Spleen (tissue), 7 donors: ENCODE data around the gene ZNF467.

Experiments
- POLR2A ChIP-seq, 3 donors: fragments of 450-650 bp; IDR thresholded peaks; one replicate each; pipeline ENCODE4 v1.5.1; 2017; ENCODE audit warnings: antibody characterized with exemption in 3 of 3, mild to moderate bottlenecking in 1 of 3
- POLR2AphosphoS5 ChIP-seq, 3 donors: sonication (generic); formaldehyde crosslinking; IDR thresholded peaks; one replicate each; pipeline ENCODE4 v1.5.1; 2017; ENCODE audit warnings: antibody characterized with exemption in 3 of 3
- TF ChIP-seq, protein P1 (sequence below), 11 experiments: fragments of 200-600 bp in 7 of 11; fragments of 450-650 bp in 4 of 11; sonication (generic) in 4 of 11; IDR thresholded peaks in 8 of 11; conservative IDR thresholded peaks in 3 of 11; 1 replicate in 7 of 11; 2 replicates in 4 of 11; pipeline versions ENCODE4 v1.4.0 to v1.8.0; 2016 to 2021; ENCODE audit warnings: antibody characterized with exemption in 11 of 11, inconsistent platforms in 4 of 11, mild to moderate bottlenecking in 1 of 11
- donor health status: DM: no; HTN: no; CAD: no; lungs with moderate emphysema.
- donor health status: DM: no; HTN: no; CAD: no.
- donor health status: DM: no; HTN: no; CAD: no.

DNA sequence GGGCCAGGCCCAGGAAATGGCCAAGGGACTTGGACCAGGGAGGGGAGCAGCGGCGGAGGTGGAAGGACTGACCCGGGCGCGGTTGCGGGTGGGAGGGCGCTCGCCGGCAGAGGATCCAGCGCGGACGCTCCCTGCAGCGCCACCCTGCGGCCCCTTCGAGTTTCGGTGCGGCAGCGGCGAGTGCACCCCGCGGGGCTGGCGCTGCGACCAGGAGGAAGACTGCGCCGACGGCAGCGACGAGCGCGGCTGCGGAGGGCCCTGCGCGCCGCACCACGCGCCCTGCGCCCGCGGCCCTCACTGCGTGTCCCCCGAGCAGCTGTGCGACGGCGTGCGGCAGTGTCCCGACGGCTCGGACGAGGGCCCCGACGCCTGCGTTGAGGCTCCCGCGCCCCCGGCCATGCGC is 16.8 kb upstream of the ZNF467 start:
- TF ChIP-seq POLR2AphosphoS5 (IDR thresholded peaks at IDR 0.05) (peak in 1 of 3 donors; percentile 56), POLR2A (IDR thresholded peaks at IDR 0.05) (no peak)
- TF ChIP-seq, protein P1, sequence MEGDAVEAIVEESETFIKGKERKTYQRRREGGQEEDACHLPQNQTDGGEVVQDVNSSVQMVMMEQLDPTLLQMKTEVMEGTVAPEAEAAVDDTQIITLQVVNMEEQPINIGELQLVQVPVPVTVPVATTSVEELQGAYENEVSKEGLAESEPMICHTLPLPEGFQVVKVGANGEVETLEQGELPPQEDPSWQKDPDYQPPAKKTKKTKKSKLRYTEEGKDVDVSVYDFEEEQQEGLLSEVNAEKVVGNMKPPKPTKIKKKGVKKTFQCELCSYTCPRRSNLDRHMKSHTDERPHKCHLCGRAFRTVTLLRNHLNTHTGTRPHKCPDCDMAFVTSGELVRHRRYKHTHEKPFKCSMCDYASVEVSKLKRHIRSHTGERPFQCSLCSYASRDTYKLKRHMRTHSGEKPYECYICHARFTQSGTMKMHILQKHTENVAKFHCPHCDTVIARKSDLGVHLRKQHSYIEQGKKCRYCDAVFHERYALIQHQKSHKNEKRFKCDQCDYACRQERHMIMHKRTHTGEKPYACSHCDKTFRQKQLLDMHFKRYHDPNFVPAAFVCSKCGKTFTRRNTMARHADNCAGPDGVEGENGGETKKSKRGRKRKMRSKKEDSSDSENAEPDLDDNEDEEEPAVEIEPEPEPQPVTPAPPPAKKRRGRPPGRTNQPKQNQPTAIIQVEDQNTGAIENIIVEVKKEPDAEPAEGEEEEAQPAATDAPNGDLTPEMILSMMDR (IDR thresholded peaks at IDR 0.05 in 8 of 11, conservative IDR thresholded peaks at IDR 0.05 in 3 of 11) = peak in 9 of 11 experiments; percentile 35 to 76 (median 56)
